ENCODE measurements around the gene RASGRF2. TPM values are rescaled to one million over a fixed set of nuclear protein-coding genes. Genes with fewer than 3 reads are reported as not detected.

Gene RASGRF2
- total and polyA plus RNA-seq, 2 of the 8 experiments (the other 6 are each of a cell fraction or from before 2014, with no cell fraction given) = 2.6 to 29.5 TPM

DNA sequence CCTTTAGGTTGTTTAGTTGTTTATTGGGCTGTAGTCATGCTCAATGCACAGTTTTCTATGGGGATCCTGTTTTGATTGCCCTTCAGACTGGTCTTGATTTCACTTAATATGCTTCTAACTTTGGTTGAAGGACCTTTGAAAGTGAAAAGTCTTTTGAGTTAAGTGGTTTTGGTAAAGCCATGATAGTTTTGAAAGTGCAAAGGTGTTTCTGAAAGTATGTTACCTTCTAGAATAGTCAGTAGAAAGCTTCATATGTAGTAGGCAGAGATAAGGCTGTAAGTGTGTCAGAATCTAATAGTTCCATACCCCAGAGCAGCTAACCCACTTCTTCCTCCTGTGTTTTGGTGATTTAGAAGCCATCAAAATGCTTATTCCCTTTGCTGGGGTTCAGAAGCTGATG lies 46.1 kb downstream of the RASGRF2 start:
- H2BK120ac ChIP-seq (replicated peaks; ENCODE audit: low read depth, low read length) = no peak overlapping the region
- no peak overlapping the region for H3K18ac ChIP-seq (ENCODE audit: extremely low read depth, low read length)
- H3K23ac ChIP-seq (ENCODE audit: insufficient read length) = no peak overlapping the region
- no peak for FAIRE-seq
- no peaks in the 10 kb centered on the region for H3K23me2 ChIP-seq (ENCODE audit: low read depth, low read length)
- H3K4me2 ChIP-seq (ENCODE audit: insufficient read depth in 1 of 2, low read depth in 2 of 2, low read length in 2 of 2) = no peak overlapping the region
- no peak overlapping the region for H4K5ac ChIP-seq (ENCODE audit: insufficient read length, low read depth, low read length)
- H2BK5ac ChIP-seq (ENCODE audit: low read depth, low read length) = no peak overlapping the region
- no peak overlapping the region for H3K14ac ChIP-seq (ENCODE audit: insufficient read length)
- H3K4me3 ChIP-seq (ENCODE audit: extremely low read depth in 1 of 4, insufficient read depth in 2 of 4, low read depth in 3 of 4, low read length in 4 of 4) = no peak overlapping the region
- H4K8ac ChIP-seq (ENCODE audit: extremely low read depth, insufficient read depth, low read length) = no peak overlapping the region
- ChIA-PET POLR2A (ENCODE audit: partially characterized antibody) (no interaction called here), CTCF (ENCODE audit: partially characterized antibody) (interaction anchor here (0.7 kb wide), 1 partner anchor 16 kb away, joined by 3 read pairs; no protein-coding TSS in a partner anchor)
- H3K4me1 ChIP-seq (replicated peaks in 1 of 4; ENCODE audit: control insufficient read depth in 3 of 4, insufficient read depth in 4 of 4, low read length in 3 of 4) = no peaks in the 10 kb centered on the region
- H3K36me3 ChIP-seq (ENCODE audit: control insufficient read depth in 2 of 4, insufficient read depth in 4 of 4, low read length in 3 of 4) = no peaks in the 10 kb centered on the region
- H3K4ac ChIP-seq (replicated peaks; ENCODE audit: insufficient read length, low read depth, low read length) = no peak overlapping the region
- no peak overlapping the region for H3K56ac ChIP-seq (replicated peaks; ENCODE audit: insufficient read length, low read depth, low read length)
- no peak overlapping the region for H4K91ac ChIP-seq (replicated peaks; ENCODE audit: insufficient read length, low read length)
- H3K9me3 ChIP-seq (ENCODE audit: insufficient read depth in 2 of 2, low read depth in 1 of 2, low read length in 1 of 2) = no peaks in the 10 kb centered on the region
- H2AK5ac ChIP-seq (ENCODE audit: low read depth, low read length) = no peak overlapping the region
- no peak overlapping the region for H2AFZ ChIP-seq (ENCODE audit: low read length)
- H3K79me1 ChIP-seq (ENCODE audit: low read depth, low read length) = no peaks in the 10 kb centered on the region
- DNase-seq (ENCODE audit: low read depth in 1 of 2, low spot score in 2 of 2) = no peak
- TF ChIP-seq, protein P1, sequence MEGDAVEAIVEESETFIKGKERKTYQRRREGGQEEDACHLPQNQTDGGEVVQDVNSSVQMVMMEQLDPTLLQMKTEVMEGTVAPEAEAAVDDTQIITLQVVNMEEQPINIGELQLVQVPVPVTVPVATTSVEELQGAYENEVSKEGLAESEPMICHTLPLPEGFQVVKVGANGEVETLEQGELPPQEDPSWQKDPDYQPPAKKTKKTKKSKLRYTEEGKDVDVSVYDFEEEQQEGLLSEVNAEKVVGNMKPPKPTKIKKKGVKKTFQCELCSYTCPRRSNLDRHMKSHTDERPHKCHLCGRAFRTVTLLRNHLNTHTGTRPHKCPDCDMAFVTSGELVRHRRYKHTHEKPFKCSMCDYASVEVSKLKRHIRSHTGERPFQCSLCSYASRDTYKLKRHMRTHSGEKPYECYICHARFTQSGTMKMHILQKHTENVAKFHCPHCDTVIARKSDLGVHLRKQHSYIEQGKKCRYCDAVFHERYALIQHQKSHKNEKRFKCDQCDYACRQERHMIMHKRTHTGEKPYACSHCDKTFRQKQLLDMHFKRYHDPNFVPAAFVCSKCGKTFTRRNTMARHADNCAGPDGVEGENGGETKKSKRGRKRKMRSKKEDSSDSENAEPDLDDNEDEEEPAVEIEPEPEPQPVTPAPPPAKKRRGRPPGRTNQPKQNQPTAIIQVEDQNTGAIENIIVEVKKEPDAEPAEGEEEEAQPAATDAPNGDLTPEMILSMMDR (IDR thresholded peaks at IDR 0.05; ENCODE audit: control extremely low read depth in 1 of 3, insufficient read depth in 1 of 3, low read depth in 1 of 3, low read length in 3 of 3) = no peak
- TF ChIP-seq, protein P2, sequence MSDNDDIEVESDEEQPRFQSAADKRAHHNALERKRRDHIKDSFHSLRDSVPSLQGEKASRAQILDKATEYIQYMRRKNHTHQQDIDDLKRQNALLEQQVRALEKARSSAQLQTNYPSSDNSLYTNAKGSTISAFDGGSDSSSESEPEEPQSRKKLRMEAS (IDR thresholded peaks at IDR 0.05) = no peak
- TF ChIP-seq CBX8 (IDR thresholded peaks at IDR 0.05; ENCODE audit: borderline replicate concordance, low read depth, low read length) = no peak
- TF ChIP-seq RFX5 (IDR thresholded peaks at IDR 0.05; ENCODE audit: borderline replicate concordance, low read depth, low read length) = no peak
- TF ChIP-seq CEBPB (IDR thresholded peaks at IDR 0.05; ENCODE audit: low read depth, low read length) = no peak
- TF ChIP-seq SRF (IDR thresholded peaks at IDR 0.05; ENCODE audit: low read depth, low read length) = no peak
- no peak for TF ChIP-seq RXRA (IDR thresholded peaks at IDR 0.05; ENCODE audit: insufficient read depth, low read depth, low read length)
- TF ChIP-seq TEAD4 (IDR thresholded peaks at IDR 0.05; ENCODE audit: low read depth, low read length) = no peak
- no peak for TF ChIP-seq YY1 (IDR thresholded peaks at IDR 0.05; ENCODE audit: low read depth, low read length)
- no peak for TF ChIP-seq KDM4A (IDR thresholded peaks at IDR 0.05; ENCODE audit: low read depth, low read length, severe bottlenecking)
- no peak for TF ChIP-seq TCF12 (IDR thresholded peaks at IDR 0.05; ENCODE audit: low read depth, low read length)
- TF ChIP-seq GTF2F1 (IDR thresholded peaks at IDR 0.05; ENCODE audit: borderline replicate concordance, low read depth, low read length) = no peak
- TF ChIP-seq BCL11A (IDR thresholded peaks at IDR 0.05; ENCODE audit: low read depth in 2 of 2, low read length in 2 of 2) = no peak
- no peak overlapping the region for H2BK15ac ChIP-seq (ENCODE audit: low read length)
- H2BK20ac ChIP-seq (ENCODE audit: low read length) = no peak overlapping the region
- H3K27me3 ChIP-seq (replicated peaks in 1 of 4; ENCODE audit: control insufficient read depth in 3 of 4, extremely low read depth in 1 of 4, insufficient read depth in 3 of 4, low read length in 3 of 4) = peaks cover 0 to 1% (median 0%) of the 10 kb centered on the region in 4 experiments; a peak in 1 of 7 replicates
- H2BK12ac ChIP-seq (ENCODE audit: low read depth, low read length) = no peak overlapping the region
- H3K27ac ChIP-seq (ENCODE audit: low read depth, low read length) = no peak overlapping the region
- H4K20me1 ChIP-seq (replicated peaks in 1 of 2; ENCODE audit: control insufficient read depth in 1 of 2, insufficient read depth in 2 of 2, low read length in 2 of 2) = no peaks in the 10 kb centered on the region
- no peak overlapping the region for H3K9ac ChIP-seq (replicated peaks in 1 of 4; ENCODE audit: extremely low read depth in 1 of 4, low read depth in 3 of 4, low read length in 3 of 4)
- no peaks in the 10 kb centered on the region; a peak in 1 of 4 replicates for H3K79me2 ChIP-seq (ENCODE audit: control insufficient read depth in 1 of 2, insufficient read depth in 2 of 2, low read length in 2 of 2)

All from H1 (cell line).